ENCODE results near the gene PATZ1. TPM values are rescaled to one million over a fixed set of nuclear protein-coding genes. Genes with fewer than 3 reads are reported as not detected.

The PATZ1 gene
- total and polyA plus RNA-seq, 9 of the 15 experiments (the other 6 are each of a cell fraction or from before 2014, with no cell fraction given): 0.63 to 7.8 (median 4.2) TPM

GRCh38 chr22:31290494-31291471 is 55.4 kb downstream of the PATZ1 start:
- peak overlapping the region; percentile 90 for H3K27ac ChIP-seq (ENCODE audit: extremely low read depth, low read depth, low read length)
- peak overlapping the region; percentile 85 for H3K4me2 ChIP-seq (ENCODE audit: insufficient read depth, low read length)
- H3K9me3 ChIP-seq (replicated peaks; ENCODE audit: control insufficient read depth, insufficient read depth, low read depth, low read length): no peaks in the 10 kb centered on the region
- no peaks in the 10 kb centered on the region for H3K79me2 ChIP-seq (ENCODE audit: control insufficient read depth, insufficient read depth, low read length)
- no peaks in the 10 kb centered on the region for H3K27me3 ChIP-seq (ENCODE audit: control insufficient read depth in 2 of 2, insufficient read depth in 2 of 2, low read length in 2 of 2)
- peak; percentile 98 for ATAC-seq
- ChIA-PET POLR2A (interaction anchor here (0.6 to 3.1 kb wide), 10 partner anchors 9 to 714 kb away, joined by 3 to 7 read pairs (median 4); no protein-coding TSS in a partner anchor), CTCF (ENCODE audit: low intra/inter-chr PET ratio) (interaction anchor here (0.6 kb wide), 2 partner anchors 126 to 272 kb away, joined by 3 to 5 read pairs; no protein-coding TSS in a partner anchor)
- H3K4me1 ChIP-seq (replicated peaks in 1 of 2; ENCODE audit: control insufficient read depth in 2 of 2, insufficient read depth in 2 of 2, low read length in 2 of 2): peaks cover 19 to 24% of the 10 kb centered on the region in 2 experiments; a peak in 4 of 5 replicates
- H4K20me1 ChIP-seq (replicated peaks; ENCODE audit: control insufficient read depth, insufficient read depth, low read length): no peaks in the 10 kb centered on the region
- in situ Hi-C loops (cut with MboI) (no loop called here), intact Hi-C loops (cut with micrococcal nuclease) (no loop called here)
- under 1% methylated on average over 23 of the region's 95 CpGs for WGBS (ENCODE audit: insufficient coverage, low coverage, missing lambda C conversion rate)
- H3K36me3 ChIP-seq (ENCODE audit: control insufficient read depth, insufficient read depth, low read length): no peaks in the 10 kb centered on the region
- H3K4me3 ChIP-seq: peak overlapping the region; percentile 49
- H2AFZ ChIP-seq (ENCODE audit: low read depth, low read length): peak overlapping the region; percentile 97
- peak overlapping the region; percentile 80 to 90 for H3K9ac ChIP-seq (ENCODE audit: insufficient read depth in 1 of 2, low read depth in 2 of 2, low read length in 2 of 2)
- DNase-seq (ENCODE audit: extremely low read depth in 1 of 4, low spot score in 3 of 4): peak; percentile 92 to 96 (median 96)
- H3K9me1 ChIP-seq (ENCODE audit: control insufficient read depth, insufficient read depth, low read length): no peaks in the 10 kb centered on the region
- FAIRE-seq: peak; percentile 75
- no TSS peak for BruUV-seq (replicated peaks)
- peak; percentile 97 to 98 for TF ChIP-seq FOXK2 (conservative IDR thresholded peaks at IDR 0.05 in 1 of 2, IDR thresholded peaks at IDR 0.05 in 1 of 2; ENCODE audit: low read depth in 2 of 2)
- TF ChIP-seq, protein P1, sequence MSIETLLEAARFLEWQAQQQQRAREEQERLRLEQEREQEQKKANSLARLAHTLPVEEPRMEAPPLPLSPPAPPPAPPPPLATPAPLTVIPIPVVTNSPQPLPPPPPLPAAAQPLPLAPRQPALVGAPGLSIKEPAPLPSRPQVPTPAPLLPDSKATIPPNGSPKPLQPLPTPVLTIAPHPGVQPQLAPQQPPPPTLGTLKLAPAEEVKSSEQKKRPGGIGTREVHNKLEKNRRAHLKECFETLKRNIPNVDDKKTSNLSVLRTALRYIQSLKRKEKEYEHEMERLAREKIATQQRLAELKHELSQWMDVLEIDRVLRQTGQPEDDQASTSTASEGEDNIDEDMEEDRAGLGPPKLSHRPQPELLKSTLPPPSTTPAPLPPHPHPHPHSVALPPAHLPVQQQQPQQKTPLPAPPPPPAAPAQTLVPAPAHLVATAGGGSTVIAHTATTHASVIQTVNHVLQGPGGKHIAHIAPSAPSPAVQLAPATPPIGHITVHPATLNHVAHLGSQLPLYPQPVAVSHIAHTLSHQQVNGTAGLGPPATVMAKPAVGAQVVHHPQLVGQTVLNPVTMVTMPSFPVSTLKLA (conservative IDR thresholded peaks at IDR 0.05): peak; percentile 98 to 99
- no peak for TF ChIP-seq ID3 (CRISPR knock-in tag; IDR thresholded peaks at IDR 0.05)
- TF ChIP-seq ID3 (tag; IDR thresholded peaks at IDR 0.05): peak; percentile 24; the same call in 1 of the 2 replicates
- TF ChIP-seq MYC (IDR thresholded peaks at IDR 0.05; ENCODE audit: low read depth, low read length): peak; percentile 87
- no peak for TF ChIP-seq MYC (CRISPR knock-in tag; IDR thresholded peaks at IDR 0.05; ENCODE audit: borderline replicate concordance, low read depth)
- 0 out of 2 replicates have a peak, but pooled peaks have one; percentile 22 for TF ChIP-seq BCOR (IDR thresholded peaks at IDR 0.05)
- peak; percentile 23 for TF ChIP-seq BRD9 (IDR thresholded peaks at IDR 0.05; ENCODE audit: low read depth, partially characterized antibody)
- no peak for TF ChIP-seq ZNF583 (CRISPR knock-in tag; IDR thresholded peaks at IDR 0.05)
- 0 out of 2 replicates have a peak, but pooled peaks have one; percentile 8 for TF ChIP-seq PHF21A (IDR thresholded peaks at IDR 0.05; ENCODE audit: borderline replicate concordance, low read depth)
- peak; percentile 27; the same call in 1 of the 2 replicates for TF ChIP-seq ZNF263 (CRISPR knock-in tag; IDR thresholded peaks at IDR 0.05; ENCODE audit: borderline replicate concordance)
- peak; percentile 89 for TF ChIP-seq CXXC5 (CRISPR knock-in tag; IDR thresholded peaks at IDR 0.05)
- TF ChIP-seq VEZF1 (CRISPR knock-in tag; IDR thresholded peaks at IDR 0.05): peak; percentile 46; the same call in 1 of the 2 replicates
- TF ChIP-seq NKRF (IDR thresholded peaks at IDR 0.05; ENCODE audit: borderline replicate concordance): peak; percentile 55; the same call in 1 of the 2 replicates

Measured in K562 (cell line).